Measurements from ENCODE around the gene PCDH12.

Gene PCDH12

DNA sequence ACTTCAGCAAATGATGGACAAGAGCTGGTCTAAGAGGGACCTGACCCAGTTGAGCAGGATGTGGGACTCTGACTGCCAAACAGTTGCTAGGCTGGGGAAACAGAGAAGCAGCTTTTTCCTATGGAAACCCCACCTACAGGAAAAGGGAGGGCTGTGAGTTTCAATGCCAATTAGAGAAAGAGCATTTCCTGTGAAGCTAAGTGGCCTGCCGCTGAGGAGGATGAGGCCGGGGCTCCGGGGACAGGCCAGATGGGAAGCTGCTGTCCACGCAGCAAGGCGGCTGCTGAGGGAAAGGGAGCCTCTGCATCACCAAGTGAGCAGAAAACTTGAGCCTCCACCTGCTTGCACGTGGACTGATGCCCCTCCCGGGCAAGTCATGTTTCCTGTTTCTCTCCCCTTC, at the start of gene PCDH12:
TSS of gene PCDH12 (minus strand) at position 90 of the 400 bp plus-strand sequence. CDS start 351 bp downstream, outside the sequence.
- no peak for DNase-seq

DNA sequence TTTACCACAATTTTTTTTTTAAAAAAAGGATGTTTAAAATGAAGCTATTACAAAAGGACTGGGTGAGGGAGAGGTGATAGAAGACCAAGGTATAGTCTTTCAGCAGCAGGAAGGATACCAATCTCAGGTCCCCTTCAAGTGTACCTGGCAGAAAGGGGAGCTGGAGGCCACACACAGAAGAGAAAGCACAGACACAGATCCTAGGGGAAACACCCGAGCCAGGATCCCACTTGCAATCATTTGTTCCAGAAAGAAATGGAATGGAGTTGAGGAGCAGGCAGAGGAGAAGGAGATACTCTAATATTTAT, 49.2 kb upstream of the PCDH12 start:
- no peak for DNase-seq

GRCh38 chr5:142006363-142007236, 48.6 kb upstream of the PCDH12 start:
- DNase-seq: no peak

GRCh38 chr5:142003266-142003800, 45.3 kb upstream of the PCDH12 start:
- no peak for DNase-seq

DNA sequence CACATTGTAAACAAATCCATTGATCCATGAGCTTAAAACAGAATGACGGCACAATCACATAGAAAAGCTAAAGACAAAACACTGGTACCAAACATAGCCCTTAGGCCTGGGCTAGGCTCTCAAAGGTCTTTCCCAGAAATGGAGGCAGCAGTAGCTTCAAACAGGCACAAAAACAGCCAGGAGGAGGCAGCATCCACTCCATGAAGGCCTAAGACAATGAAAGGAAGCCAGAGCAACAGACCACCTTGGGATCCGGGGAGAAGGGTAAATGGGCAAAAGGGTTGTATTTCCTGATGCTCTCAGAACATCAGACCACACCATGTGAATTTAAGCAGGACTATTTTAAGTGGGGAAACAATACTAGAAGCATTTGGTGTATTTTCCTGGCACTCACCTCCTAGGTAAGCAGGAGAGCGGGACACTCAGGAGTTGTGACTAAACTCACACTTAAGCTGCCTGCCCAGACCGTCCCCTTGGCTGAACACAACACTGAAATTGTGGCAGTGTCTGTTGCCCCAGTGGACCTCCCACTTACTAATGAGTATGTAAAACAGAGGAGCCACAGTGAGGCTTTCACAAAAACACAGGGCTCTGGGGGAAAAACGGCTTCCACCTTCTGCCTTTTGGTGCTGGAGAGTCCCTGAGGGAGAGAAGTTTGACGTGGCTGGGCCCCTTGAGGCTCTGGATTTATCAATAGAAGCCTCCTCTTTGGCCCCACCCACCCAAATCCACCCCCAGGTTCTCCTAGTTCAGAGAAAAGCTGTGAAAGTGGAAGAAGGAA, 42.9 kb upstream of the PCDH12 start:
- no peak for DNase-seq

DNA sequence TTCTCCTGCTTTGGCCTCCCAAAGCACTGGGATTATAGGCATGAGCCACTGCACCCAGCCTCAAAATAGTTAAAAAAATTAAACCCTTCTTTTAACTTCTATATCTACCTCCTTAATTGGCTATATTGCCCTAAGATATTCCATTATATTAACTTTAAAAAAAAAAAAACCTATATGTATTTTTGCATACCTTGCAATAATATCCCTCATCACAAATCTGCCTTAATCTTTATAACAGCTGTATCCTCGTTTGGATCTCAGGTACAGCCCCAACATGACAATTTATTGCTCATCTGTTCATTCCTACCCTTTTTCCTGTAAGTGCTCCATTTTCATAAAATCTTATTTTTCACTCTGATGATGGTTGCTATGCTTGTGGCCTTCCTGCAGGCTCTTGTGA, 42.2 kb upstream of the PCDH12 start:
- DNase-seq: no peak

DNA sequence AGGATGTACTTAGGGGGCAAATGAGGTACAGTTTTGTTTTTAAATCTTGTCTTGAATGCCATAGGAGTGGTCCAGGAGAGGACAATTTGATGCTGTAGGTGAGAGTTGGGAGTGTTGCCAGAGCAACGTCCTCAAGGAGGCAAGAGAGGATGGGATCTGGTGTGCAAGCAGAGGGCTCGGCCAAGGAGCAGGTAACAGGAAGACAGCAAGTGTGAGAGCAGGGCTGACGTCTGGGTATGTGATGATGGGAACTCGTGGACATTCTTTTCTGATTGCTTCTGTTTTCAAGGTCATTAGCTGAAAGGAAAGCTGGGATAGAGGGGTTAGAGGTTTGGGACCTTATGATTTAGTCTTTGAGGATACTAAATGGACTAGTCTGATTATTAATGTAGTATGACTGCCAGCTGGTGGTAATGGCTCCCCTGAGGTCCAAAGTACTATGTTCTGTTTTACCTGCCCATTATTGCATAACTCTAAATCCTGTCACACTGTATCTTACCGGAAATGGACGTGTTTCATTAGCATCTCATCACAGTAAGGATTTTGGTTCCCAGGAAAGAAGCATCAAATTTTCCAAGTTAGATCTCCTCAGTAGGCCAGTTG, 39.5 kb upstream of the PCDH12 start:
- DNase-seq: no peak

DNA sequence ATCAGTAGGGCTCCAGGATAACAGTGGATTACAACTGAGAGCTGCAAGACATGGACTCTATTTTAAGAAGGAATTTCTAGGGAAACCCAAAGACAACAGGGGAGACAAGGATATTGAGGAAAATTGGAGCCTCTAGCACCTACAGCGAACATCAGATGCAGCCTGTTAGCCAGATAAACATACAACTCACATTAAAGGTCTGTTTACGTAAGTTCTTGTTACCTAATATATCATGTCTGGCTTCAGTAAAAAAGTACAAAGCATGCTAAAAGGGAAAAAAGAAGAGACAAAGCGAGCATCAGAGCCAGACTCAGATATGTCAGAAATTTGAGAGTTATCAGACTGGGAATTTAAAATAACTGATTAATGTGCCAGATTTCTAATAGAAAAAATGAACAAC, 37.7 kb upstream of the PCDH12 start:
- DNase-seq: no peak

GRCh38 chr5:141994511-141995136, 36.6 kb upstream of the PCDH12 start:
- DNase-seq: no peak

GRCh38 chr5:141992349-141992963, 34.5 kb upstream of the PCDH12 start:
- no peak for DNase-seq

GRCh38 chr5:141989720-141990119, 31.7 kb upstream of the PCDH12 start:
- no peak for DNase-seq

DNA sequence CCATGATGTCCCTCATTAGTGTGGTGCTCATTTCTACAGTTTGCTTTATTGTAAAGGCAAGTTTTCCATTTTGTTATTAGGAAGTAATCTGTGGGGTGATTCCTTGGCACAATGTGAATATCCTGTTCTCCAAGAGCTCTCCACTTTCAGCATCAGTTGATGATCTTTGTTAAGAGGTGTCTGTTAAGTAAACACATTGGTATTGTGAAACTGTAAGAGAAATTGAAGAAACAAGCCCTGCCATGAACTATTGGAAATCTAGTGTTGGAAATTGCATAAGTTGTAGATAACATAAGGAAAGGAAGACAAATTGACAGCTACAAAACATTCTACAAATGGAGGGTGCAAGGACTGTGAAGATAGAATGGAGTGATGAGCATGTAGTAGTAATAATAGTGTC, 28.1 kb upstream of the PCDH12 start:
- DNase-seq: no peak

GRCh38 chr5:141982626-141983025, 24.6 kb upstream of the PCDH12 start:
- DNase-seq: no peak

DNA sequence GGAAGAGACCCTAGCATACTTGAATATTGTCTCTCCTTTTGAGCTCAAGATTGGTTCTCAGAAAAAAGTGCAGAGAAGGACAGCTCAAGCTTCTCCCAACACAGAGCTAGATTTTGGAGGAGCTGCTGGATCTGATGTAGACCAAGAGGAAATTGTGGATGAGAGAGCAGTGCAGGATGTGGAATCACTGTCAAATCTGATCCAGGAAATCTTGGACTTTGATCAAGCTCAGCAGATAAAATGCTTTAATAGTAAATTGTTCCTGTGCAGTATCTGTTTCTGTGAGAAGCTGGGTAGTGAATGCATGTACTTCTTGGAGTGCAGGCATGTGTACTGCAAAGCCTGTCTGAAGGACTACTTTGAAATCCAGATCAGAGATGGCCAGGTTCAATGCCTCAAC, 20.4 kb upstream of the PCDH12 start:
- no peak for DNase-seq

DNA sequence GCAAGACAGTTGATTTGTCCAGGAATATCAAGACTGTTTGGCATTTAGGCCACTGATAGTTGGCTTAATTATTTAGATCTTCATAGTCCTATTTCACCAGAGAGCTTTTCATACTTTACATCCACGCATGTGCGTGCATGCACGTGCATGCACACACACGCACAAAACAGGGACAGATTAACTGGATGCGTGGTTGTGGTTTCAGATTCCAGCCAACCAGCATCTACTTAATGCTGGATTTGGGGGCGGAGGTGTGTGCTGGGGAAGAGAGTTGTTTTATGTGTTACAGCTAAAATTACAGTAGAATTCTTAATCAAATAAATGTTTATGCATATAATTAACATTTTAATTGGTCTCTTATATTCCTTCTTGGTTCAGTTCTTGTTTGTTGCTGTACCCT, 18.2 kb upstream of the PCDH12 start:
- no peak for DNase-seq

DNA sequence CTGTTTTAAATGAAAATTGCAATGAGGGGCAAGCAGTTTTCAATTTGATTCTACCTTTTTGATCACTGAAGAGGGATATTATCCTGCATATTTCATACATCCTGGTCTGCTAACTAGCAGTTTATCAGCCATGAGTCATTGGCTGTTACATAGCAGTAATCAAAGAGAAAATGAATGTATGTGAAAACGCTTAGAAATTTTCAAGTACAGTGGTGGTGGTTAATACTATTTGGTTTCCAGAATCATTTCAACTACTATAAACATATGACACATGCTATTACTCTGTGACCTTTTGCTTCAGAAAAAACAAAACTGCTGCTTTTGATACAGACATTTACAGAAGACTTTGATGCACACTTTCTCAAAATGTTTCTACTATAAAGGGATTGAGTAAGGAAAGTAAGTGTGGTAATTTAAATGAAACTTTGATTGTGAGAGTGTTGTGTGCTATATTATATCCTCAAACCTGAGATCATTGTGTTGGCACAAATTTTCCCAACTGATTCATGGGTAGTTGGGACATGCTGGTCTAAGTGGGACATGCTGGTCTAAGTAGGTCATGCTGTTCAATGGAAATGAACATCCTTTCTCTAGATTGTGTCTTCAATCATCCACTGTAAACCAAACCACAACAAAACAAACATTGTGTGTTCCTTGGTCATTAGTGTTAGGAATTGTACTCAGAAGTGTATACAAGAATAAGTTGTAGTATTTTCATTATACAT, 16.0 kb upstream of the PCDH12 start:
- no peak for DNase-seq

DNA sequence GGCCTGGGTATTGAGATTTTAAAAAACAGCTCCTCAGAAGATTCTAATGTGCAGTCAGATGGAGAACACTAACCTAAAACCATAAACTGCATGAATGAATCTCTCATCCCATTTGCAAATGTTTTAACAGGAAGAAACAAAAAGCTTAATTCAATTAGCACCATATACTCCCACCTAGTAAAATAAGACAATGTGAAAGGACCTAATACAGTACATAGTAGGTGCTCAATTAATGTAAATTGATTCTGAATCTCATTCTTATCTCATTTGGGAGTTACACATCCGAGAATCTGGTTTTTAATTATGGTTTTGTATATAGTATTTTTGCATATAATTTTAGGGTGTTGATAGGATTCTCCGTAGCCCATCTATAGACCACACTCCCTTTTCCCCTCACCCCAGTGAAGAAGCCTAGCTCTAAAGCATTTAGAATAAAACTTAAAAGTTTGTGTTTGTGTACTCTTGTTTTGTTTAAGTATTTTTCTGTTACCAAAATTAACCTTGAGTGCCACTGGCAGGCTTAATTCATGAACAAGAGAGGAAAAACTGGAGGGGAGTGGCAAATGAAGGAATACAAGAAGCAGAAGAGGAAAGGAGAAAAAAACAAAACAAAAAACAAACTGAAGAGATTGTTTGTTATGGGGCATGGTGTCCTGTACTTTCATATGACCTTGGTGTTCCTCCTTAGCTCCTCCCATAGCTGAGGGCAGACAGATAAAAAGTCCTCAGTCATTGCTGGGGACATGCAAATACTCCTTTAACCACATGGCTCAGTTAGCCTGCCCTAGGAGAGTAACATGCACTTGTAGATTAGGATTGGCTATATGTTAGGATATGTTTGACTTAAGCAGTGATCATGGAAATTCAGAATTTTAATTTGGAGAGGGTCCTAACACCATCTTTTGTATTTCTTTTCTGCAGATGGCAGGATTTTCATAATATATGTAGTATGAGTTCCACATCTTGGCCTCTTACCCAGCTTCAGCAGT, 12.1 kb upstream of the PCDH12 start:
- no peak for DNase-seq

DNA sequence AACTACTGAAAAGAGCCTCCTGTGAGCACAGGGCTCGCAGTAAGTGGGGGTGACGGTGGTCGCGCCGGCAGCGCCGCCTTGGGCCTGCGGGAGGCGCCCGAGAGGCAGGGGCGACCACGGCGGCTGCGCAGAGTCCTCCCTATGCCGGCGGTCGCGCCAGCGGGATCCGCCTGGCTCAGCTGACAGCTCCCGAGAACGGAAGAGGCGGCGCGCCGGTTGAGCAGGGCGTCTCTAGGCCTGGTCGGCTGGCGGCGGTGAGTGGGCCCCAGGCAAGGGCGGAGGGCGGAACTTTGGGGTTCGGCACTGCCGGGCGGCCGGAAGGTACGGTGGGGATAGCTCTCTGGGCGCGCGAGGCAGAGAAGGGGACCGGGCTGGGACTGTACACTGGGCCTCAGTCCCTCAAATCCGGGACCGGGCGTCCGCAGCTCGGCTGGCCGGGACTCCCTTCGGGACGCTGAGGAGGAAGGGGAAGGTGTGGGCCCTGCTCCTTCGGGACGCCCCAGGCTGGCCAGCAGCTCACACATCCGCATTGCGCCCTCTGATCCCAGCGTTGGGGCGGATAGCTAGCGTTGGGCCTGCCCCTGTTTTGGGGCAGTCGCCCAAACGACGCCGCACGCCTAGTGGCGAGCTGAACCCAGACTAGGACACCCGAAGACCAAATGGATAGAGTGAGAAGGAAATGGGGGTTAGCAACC, 11.1 kb upstream of the PCDH12 start, which contains the start of gene RNF14:
TSS of gene RNF14 (plus strand) at position 192 of the 695 bp plus-strand sequence. CDS start 4,484 bp downstream, outside the sequence.
- DNase-seq: peak; percentile 29

GRCh38 chr5:141966963-141967333, 8.9 kb upstream of the PCDH12 start:
- no peak for DNase-seq
